ENCODE measurements around the gene SLC52A3. TPM values are rescaled to one million over a fixed set of nuclear protein-coding genes. Genes with fewer than 3 reads are reported as not detected.

The SLC52A3 gene
- total RNA-seq, 4 donors from 2014 or later = 15.7 to 176 (median 26.0) TPM

- H3K27ac ChIP-seq = peak overlapping the region in 2 of 4 donors; percentile 78 to 90
- H3K27me3 ChIP-seq = no peaks in the 10 kb centered on the region
- H3K36me3 ChIP-seq = no peaks in the 10 kb centered on the region
- H3K4me3 ChIP-seq = peak overlapping the region in 2 of 4 donors; percentile 5 to 60
- H3K9me3 ChIP-seq = no peaks in the 10 kb centered on the region
- H3K4me1 ChIP-seq = peaks cover 0 to 38% (median 0%) of the 10 kb centered on the region in 4 donors
- DNase-seq = no peak
- TF ChIP-seq CTCF (IDR thresholded peaks at IDR 0.05) = no peak
- TF ChIP-seq POLR2A (IDR thresholded peaks at IDR 0.05) = no peak
Measured at GRCh38 chr20:774016-774659, 5.8 kb upstream of the SLC52A3 start.

- peak overlapping the region in 1 of 4 donors; percentile 60 for H3K4me3 ChIP-seq
Measured at GRCh38 chr20:772806-773205, 4.5 kb upstream of the SLC52A3 start.

GRCh38 chr20:771741-772464 lies 3.6 kb upstream of the SLC52A3 start:
- no peaks in the 10 kb centered on the region for H3K36me3 ChIP-seq
- peaks cover 0 to 41% (median 0%) of the 10 kb centered on the region in 4 donors for H3K4me1 ChIP-seq
- no peaks in the 10 kb centered on the region for H3K9me3 ChIP-seq
- peak in 2 of 3 donors; percentile 59 to 62 for DNase-seq
- peak overlapping the region in 3 of 4 donors; percentile 57 to 90 (median 77) for H3K27ac ChIP-seq
- TF ChIP-seq CTCF (IDR thresholded peaks at IDR 0.05) (no peak), POLR2A (IDR thresholded peaks at IDR 0.05) (peak; percentile 37 to 75)
- no peaks in the 10 kb centered on the region for H3K27me3 ChIP-seq
- peak overlapping the region in 1 of 4 donors; percentile 36 for H3K4me3 ChIP-seq

More at GRCh38 chr20:772806-773205, 4.5 kb upstream of the SLC52A3 start:
- TF ChIP-seq CTCF (IDR thresholded peaks at IDR 0.05) (no peak), POLR2A (IDR thresholded peaks at IDR 0.05) (no peak)
- Histone ChIP-seq H3K27me3 (no peaks in the 10 kb centered on the region), H3K4me1 (peaks cover 0 to 41% (median 0%) of the 10 kb centered on the region in 4 donors), H3K9me3 (no peaks in the 10 kb centered on the region), H3K36me3 (no peaks in the 10 kb centered on the region), H3K27ac (peak overlapping the region in 3 of 4 donors; percentile 57 to 90 (median 77))
- DNase-seq = no peak

GRCh38 chr20:770691-771090 lies 2.4 kb upstream of the SLC52A3 start:
- TF ChIP-seq CTCF (IDR thresholded peaks at IDR 0.05) (no peak), POLR2A (IDR thresholded peaks at IDR 0.05) (no peak)
- no peaks in the 10 kb centered on the region for H3K27me3 ChIP-seq
- DNase-seq = no peak
- no peaks in the 10 kb centered on the region for H3K36me3 ChIP-seq
- H3K4me1 ChIP-seq = peaks cover 0 to 41% (median 0%) of the 10 kb centered on the region in 4 donors
- no peak overlapping the region for H3K27ac ChIP-seq
- H3K4me3 ChIP-seq = no peak overlapping the region
- no peaks in the 10 kb centered on the region for H3K9me3 ChIP-seq

- no peak for TF ChIP-seq CTCF (IDR thresholded peaks at IDR 0.05)
- TF ChIP-seq POLR2A (IDR thresholded peaks at IDR 0.05) = no peak
- peak overlapping the region in 1 of 4 donors; percentile 44 for H3K4me3 ChIP-seq
- H3K27ac ChIP-seq = no peak overlapping the region
- H3K27me3 ChIP-seq = no peaks in the 10 kb centered on the region
- H3K36me3 ChIP-seq = peaks cover 0 to 22% (median 0%) of the 10 kb centered on the region in 3 donors
- no peaks in the 10 kb centered on the region for H3K9me3 ChIP-seq
- H3K4me1 ChIP-seq = peaks cover 0 to 22% (median 0%) of the 10 kb centered on the region in 4 donors
- no peak for DNase-seq
Measured at GRCh38 chr20:766906-767305, 1.4 kb downstream of the SLC52A3 start.

All from Peyer's patch (tissue), 4 donors.